Stomach (tissue), 9 donors: ENCODE measurements around the gene ERGIC3. TPM values are rescaled to one million over a fixed set of nuclear protein-coding genes. Genes with fewer than 3 reads are reported as not detected.

Source experiments
- DNase-seq, 2 donors: peaks; one replicate each; pipeline versions ENCODE4 v3.0.0 to v3.0.0-alpha.2; 2013 to 2019
- H3K27ac ChIP-seq, 5 donors: fragments of 200-600 bp in 4 of 5; sonication (generic) in 4 of 5; one replicate each; pipeline ENCODE4 v1.5.1; 2013 to 2019; ENCODE audit warnings: mild to moderate bottlenecking in 1 of 5, moderate library complexity in 1 of 5
- H3K27me3 ChIP-seq, 3 donors: fragments of 200-600 bp; sonication (generic); one replicate each; pipeline ENCODE4 v1.5.1; 2017 to 2019; ENCODE audit warnings: mixed run types in 1 of 3
- H3K36me3 ChIP-seq, 4 donors: fragments of 200-600 bp; sonication (generic); 1 replicate in 3 of 4; 2 replicates in 1 of 4; pipeline ENCODE4 v1.5.1; 2016 to 2019
- H3K4me1 ChIP-seq, 4 donors: fragments of 200-600 bp; sonication (generic); one replicate each; pipeline ENCODE4 v1.5.1; 2016 to 2019
- H3K4me3 ChIP-seq, 4 donors: fragments of 200-600 bp; sonication (generic) in 3 of 4; one replicate each; pipeline ENCODE4 v1.5.1; 2016 to 2019; ENCODE audit warnings: mild to moderate bottlenecking in 1 of 4
- H3K9me3 ChIP-seq, 4 donors: fragments of 200-600 bp; sonication (generic); one replicate each; pipeline ENCODE4 v1.5.1; 2016 to 2019
- CTCF ChIP-seq, 7 experiments: fragments of 450-650 bp in 4 of 7; fragments of 200-600 bp in 3 of 7; sonication (generic) in 3 of 7; IDR thresholded peaks; one replicate each; pipeline ENCODE4 v1.5.1; 2016 to 2019; ENCODE audit warnings: antibody characterized with exemption in 7 of 7, control low read depth in 2 of 7, mild to moderate bottlenecking in 1 of 7
- EP300 ChIP-seq: sonication (generic); formaldehyde crosslinking; IDR thresholded peaks from one replicate; pipeline ENCODE4 v1.6.1; 2017; ENCODE audit warnings: antibody characterized with exemption
- POLR2A ChIP-seq, 4 donors: fragments of 450-650 bp; IDR thresholded peaks; one replicate each; pipeline ENCODE4 v1.6.1; 2016; ENCODE audit warnings: antibody characterized with exemption in 4 of 4, control low read depth in 2 of 4, mild to moderate bottlenecking in 1 of 4, moderate library complexity in 1 of 4
- POLR2AphosphoS5 ChIP-seq, 3 donors: sonication (generic); formaldehyde crosslinking; IDR thresholded peaks; one replicate each; pipeline ENCODE4 v1.6.1; 2016; ENCODE audit warnings: antibody characterized with exemption in 3 of 3
- WGBS, 5 donors: extraction: QIAGEN DNeasy Blood & Tissue Kit in 3 of 5; methylation state at CpG; one replicate each; pipeline versions ENCODE4 v1.1.5 to v1.1.7; 2013 to 2018; 5-methylcytosine and 5-hydroxymethylcytosine counted together
- intact Hi-C: fragments of 100-400 bp; cut with DNase I; formaldehyde crosslinking; loops from one replicate; pipeline ENCODE4 v1.15.1; 2023; ENCODE audit warnings: low total_unique reads
- polyA plus RNA-seq, 3 donors: library from polyadenylated mRNA; stranded (reverse); fragments of 200-250 nt; gene quantifications; one replicate each; pipeline ENCODE4 v1.2.3, GENCODE V29; 2013
- small RNA-seq, 4 donors: library from RNA; depleted of rRNA; stranded (forward); fragments of <200 nt; gene quantifications; one replicate each; pipeline ENCODE3, GENCODE V24; 2016
- total RNA-seq, 5 donors: library from RNA; depleted of rRNA; stranded (reverse); fragments of >200 nt; gene quantifications; one replicate each; pipeline versions ENCODE4 v1.1.0 to v1.2.3, GENCODE V29; 2014 to 2016
- donor health status: healthy with polysubstance abuse.
- donor health status: Bipolar disorder and iron deficiency.
- donor health status: healthy.

Gene ERGIC3
- total and polyA plus RNA-seq, 8 donors: 32.1 to 302 (median 220) TPM

GRCh38 chr20:35603695-35604448, 62.0 kb downstream of the ERGIC3 start:
- H3K4me3 ChIP-seq: no peak overlapping the region
- WGBS, 5 donors: 88 to 91% (median 88%) methylated on average over 9 to 11 of the region's 11 CpGs
- H3K27ac ChIP-seq: no peak overlapping the region
- peaks cover 0 to 10% (median 0%) of the 10 kb centered on the region in 4 donors for H3K36me3 ChIP-seq
- H3K9me3 ChIP-seq: no peaks in the 10 kb centered on the region
- intact Hi-C loops: no loop called here
- H3K4me1 ChIP-seq: peaks cover 17 to 28% (median 22%) of the 10 kb centered on the region in 4 donors
- no peak for DNase-seq
- TF ChIP-seq CTCF (IDR thresholded peaks at IDR 0.05) (no peak), POLR2AphosphoS5 (IDR thresholded peaks at IDR 0.05) (no peak), POLR2A (IDR thresholded peaks at IDR 0.05) (no peak), EP300 (no peak)
- peaks cover 0 to 33% (median 12%) of the 10 kb centered on the region in 3 donors for H3K27me3 ChIP-seq

GRCh38 chr20:35604449-35604747, 62.5 kb downstream of the ERGIC3 start:
- Histone ChIP-seq H3K4me3 (no peak overlapping the region), H3K4me1 (peaks cover 17 to 29% (median 19%) of the 10 kb centered on the region in 4 donors), H3K36me3 (peaks cover 0 to 10% (median 0%) of the 10 kb centered on the region in 4 donors), H3K27ac (no peak overlapping the region), H3K27me3 (peaks cover 0 to 29% (median 12%) of the 10 kb centered on the region in 3 donors), H3K9me3 (no peaks in the 10 kb centered on the region)
- peak in 1 of 7 experiments; percentile 22 for TF ChIP-seq CTCF (IDR thresholded peaks at IDR 0.05)
- TF ChIP-seq POLR2AphosphoS5 (IDR thresholded peaks at IDR 0.05): no peak
- intact Hi-C loops: no loop called here
- 53 to 62% (median 56%) methylated on average over 3 to 4 of the region's 4 CpGs for WGBS, 5 donors
- DNase-seq: peak; percentile 51 to 55

GRCh38 chr20:35606127-35606526, 64.2 kb downstream of the ERGIC3 start:
- Histone ChIP-seq H3K36me3 (no peaks in the 10 kb centered on the region), H3K27ac (peak overlapping the region in 1 of 5 donors; percentile 66), H3K9me3 (no peaks in the 10 kb centered on the region), H3K4me3 (peak overlapping the region in 2 of 4 donors; percentile 3 to 25), H3K27me3 (peaks cover 0 to 12% (median 2%) of the 10 kb centered on the region in 3 donors), H3K4me1 (peaks cover 10 to 35% (median 14%) of the 10 kb centered on the region in 4 donors)
- intact Hi-C loops: no loop called here
- no peak for DNase-seq
- 80 to 93% (median 91%) methylated on average over 4 of the region's 4 CpGs for WGBS, 5 donors
- TF ChIP-seq CTCF (IDR thresholded peaks at IDR 0.05) (no peak), POLR2AphosphoS5 (IDR thresholded peaks at IDR 0.05) (no peak), EP300 (no peak), POLR2A (IDR thresholded peaks at IDR 0.05) (no peak)

Small RNA genes lying within 50 kb of the gene (small RNA-seq; reads per million reads assigned to genes)
- 0 reads per million in 4 donors for gene RPL37P1

Other genes starting within 250 kb of the ERGIC3 start
- gene FAM83C, start 249.7 kb upstream of the ERGIC3 start, total RNA-seq: not detected
- gene FAM83C, start 249.7 kb upstream of the ERGIC3 start, polyA plus RNA-seq: 1 to 10 TPM in 1 of 3 donors, not detected in 2; 6.5 TPM
- 100 to 1,000 TPM in 1 of 5 donors, 10 to 100 TPM in 3, 1 to 10 TPM in 1; 9.3 to 194 (median 25.6) TPM for gene UQCC1, start 130.1 kb upstream of the ERGIC3 start, total RNA-seq
- gene UQCC1, start 130.1 kb upstream of the ERGIC3 start, polyA plus RNA-seq: 10 to 100 TPM; 13.9 to 27.7 (median 26.5) TPM
- under 1 TPM in 2 of 5 donors, not detected in 3; 0.18 to 0.58 TPM for gene GDF5, start 103.8 kb upstream of the ERGIC3 start, total RNA-seq
- gene GDF5, start 103.8 kb upstream of the ERGIC3 start, polyA plus RNA-seq: under 1 TPM in 1 of 3 donors, not detected in 2; 0.33 TPM
- gene CEP250, start 86.5 kb upstream of the ERGIC3 start, total RNA-seq: 10 to 100 TPM in 3 of 5 donors, 1 to 10 TPM in 2; 2.9 to 51.3 (median 19.3) TPM
- gene CEP250, start 86.5 kb upstream of the ERGIC3 start, polyA plus RNA-seq: 1 to 10 TPM; 3.8 to 7.2 (median 6.6) TPM
- gene C20orf173, start 12.4 kb upstream of the ERGIC3 start, total RNA-seq: not detected
- not detected for gene C20orf173, start 12.4 kb upstream of the ERGIC3 start, polyA plus RNA-seq
- gene SPAG4, start 73.8 kb downstream of the ERGIC3 start, total RNA-seq: 10 to 100 TPM in 1 of 5 donors, 1 to 10 TPM in 1, not detected in 3; 3.5 to 39.7 TPM
- 10 to 100 TPM in 1 of 3 donors, 1 to 10 TPM in 2; 2.9 to 10.5 (median 3.9) TPM for gene SPAG4, start 73.8 kb downstream of the ERGIC3 start, polyA plus RNA-seq
- gene CPNE1, start 122.8 kb downstream of the ERGIC3 start, total RNA-seq: 100 to 1,000 TPM in 2 of 5 donors, 10 to 100 TPM in 3; 67.9 to 172 (median 98.0) TPM
- 100 to 1,000 TPM in 2 of 3 donors, 10 to 100 TPM in 1; 83.6 to 137 (median 117) TPM for gene CPNE1, start 122.8 kb downstream of the ERGIC3 start, polyA plus RNA-seq
- gene RBM12, start 122.8 kb downstream of the ERGIC3 start, total RNA-seq: 100 to 1,000 TPM in 1 of 5 donors, 10 to 100 TPM in 4; 16.2 to 147 (median 47.7) TPM
- gene RBM12, start 122.8 kb downstream of the ERGIC3 start, polyA plus RNA-seq: 10 to 100 TPM in 1 of 3 donors, 1 to 10 TPM in 2; 7.9 to 13.3 (median 9.6) TPM
- 10 to 100 TPM in 4 of 5 donors, under 1 TPM in 1; 0.58 to 54.2 (median 25.4) TPM for gene NFS1, start 157.3 kb downstream of the ERGIC3 start, total RNA-seq
- 10 to 100 TPM; 22.0 to 27.6 (median 22.8) TPM for gene NFS1, start 157.3 kb downstream of the ERGIC3 start, polyA plus RNA-seq
- 100 to 1,000 TPM; 101 to 629 (median 179) TPM for gene ROMO1, start 157.3 kb downstream of the ERGIC3 start, total RNA-seq
- 100 to 1,000 TPM; 462 to 651 (median 513) TPM for gene ROMO1, start 157.3 kb downstream of the ERGIC3 start, polyA plus RNA-seq
- 100 to 1,000 TPM; 358 to 770 (median 579) TPM for gene RBM39, start 200.2 kb downstream of the ERGIC3 start, total RNA-seq
- 100 to 1,000 TPM in 2 of 3 donors, 10 to 100 TPM in 1; 93.3 to 273 (median 119) TPM for gene RBM39, start 200.2 kb downstream of the ERGIC3 start, polyA plus RNA-seq
- 100 to 1,000 TPM in 1 of 5 donors, 10 to 100 TPM in 4; 22.6 to 135 (median 58.0) TPM for gene PHF20, start 229.9 kb downstream of the ERGIC3 start, total RNA-seq
- gene PHF20, start 229.9 kb downstream of the ERGIC3 start, polyA plus RNA-seq: 10 to 100 TPM; 18.3 to 27.3 (median 20.4) TPM